Stimulated activated memory B cell treated with anti-CD40 and anti-IgM and Interleukin-4, amounts not matched to agents 10 μg/mL and 1 μg/mL and 100 μg/mL, for 72 hours (primary cell): ENCODE data around the gene STARD10.

ENCODE experiments used
- ATAC-seq: fragments of 150-1000 bp; cut with Tn5 transposase; 2 replicates; pipeline ENCODE4 v1.10.0; 2021
- H3K27ac Mint-ChIP-seq: one replicate; pipeline ENCODE4 v1.8.0; 2022; ENCODE audit warnings: mild to moderate bottlenecking, mixed read lengths
- H3K27me3 Mint-ChIP-seq: one replicate; pipeline ENCODE4 v1.8.0; 2022; ENCODE audit warnings: mixed read lengths
- H3K36me3 Mint-ChIP-seq: one replicate; pipeline ENCODE4 v1.8.0; 2022; ENCODE audit warnings: mixed read lengths
- H3K4me1 Mint-ChIP-seq: one replicate; pipeline ENCODE4 v1.8.0; 2022; ENCODE audit warnings: mixed read lengths
- H3K4me3 Mint-ChIP-seq: one replicate; pipeline ENCODE4 v1.8.0; 2022; ENCODE audit warnings: mild to moderate bottlenecking, moderate library complexity, mixed read lengths
- H3K9me3 Mint-ChIP-seq: one replicate; pipeline ENCODE4 v1.8.0; 2022; ENCODE audit warnings: mixed read lengths

Gene STARD10

GRCh38 chr11:72771507-72771906, 22.3 kb downstream of the STARD10 start:
- Mint-ChIP-seq H3K36me3 (peaks cover 13% of the 10 kb centered on the region), H3K9me3 (no peaks in the 10 kb centered on the region), H3K4me1 (peaks cover 41% of the 10 kb centered on the region), H3K27me3 (no peaks in the 10 kb centered on the region), H3K27ac (no peak overlapping the region), H3K4me3 (no peak overlapping the region)
- ATAC-seq, result no peak

GRCh38 chr11:72770799-72771198, 23.0 kb downstream of the STARD10 start:
- Mint-ChIP-seq H3K9me3 (no peaks in the 10 kb centered on the region), H3K27me3 (no peaks in the 10 kb centered on the region), H3K36me3 (peaks cover 13% of the 10 kb centered on the region), H3K4me3 (no peak overlapping the region), H3K27ac (no peak overlapping the region), H3K4me1 (peaks cover 40% of the 10 kb centered on the region)
- no peak for ATAC-seq

GRCh38 chr11:72769680-72770079, 24.2 kb downstream of the STARD10 start:
- no peak overlapping the region for H3K27ac Mint-ChIP-seq
- no peaks in the 10 kb centered on the region for H3K9me3 Mint-ChIP-seq
- H3K36me3 Mint-ChIP-seq, result peaks cover 13% of the 10 kb centered on the region
- no peak for ATAC-seq
- H3K4me1 Mint-ChIP-seq, result peaks cover 30% of the 10 kb centered on the region
- no peak overlapping the region for H3K4me3 Mint-ChIP-seq
- no peaks in the 10 kb centered on the region for H3K27me3 Mint-ChIP-seq

GRCh38 chr11:72768581-72768980, 25.3 kb downstream of the STARD10 start:
- Mint-ChIP-seq H3K27me3 (no peaks in the 10 kb centered on the region), H3K27ac (peak overlapping the region; percentile 15), H3K4me1 (peaks cover 35% of the 10 kb centered on the region), H3K36me3 (peaks cover 13% of the 10 kb centered on the region), H3K9me3 (no peaks in the 10 kb centered on the region), H3K4me3 (no peak overlapping the region)
- no peak for ATAC-seq

- Mint-ChIP-seq H3K4me1 (peaks cover 39% of the 10 kb centered on the region), H3K27ac (no peak overlapping the region), H3K27me3 (no peaks in the 10 kb centered on the region), H3K9me3 (no peaks in the 10 kb centered on the region), H3K36me3 (peaks cover 8% of the 10 kb centered on the region), H3K4me3 (no peak overlapping the region)
- ATAC-seq, result no peak
These were observed 26.4 kb downstream of the STARD10 start for GRCh38 chr11:72767203-72768062.

- H3K36me3 Mint-ChIP-seq, result peaks cover 6% of the 10 kb centered on the region
- H3K9me3 Mint-ChIP-seq, result no peaks in the 10 kb centered on the region
- H3K4me1 Mint-ChIP-seq, result peaks cover 42% of the 10 kb centered on the region
- H3K4me3 Mint-ChIP-seq, result no peak overlapping the region
- H3K27ac Mint-ChIP-seq, result no peak overlapping the region
- no peaks in the 10 kb centered on the region for H3K27me3 Mint-ChIP-seq
- ATAC-seq, result no peak
These were observed 27.5 kb downstream of the STARD10 start for GRCh38 chr11:72766152-72766902.

GRCh38 chr11:72764503-72764902, 29.3 kb downstream of the STARD10 start:
- H3K4me1 Mint-ChIP-seq, result peaks cover 36% of the 10 kb centered on the region
- no peaks in the 10 kb centered on the region for H3K9me3 Mint-ChIP-seq
- H3K27me3 Mint-ChIP-seq, result no peaks in the 10 kb centered on the region
- H3K4me3 Mint-ChIP-seq, result no peak overlapping the region
- no peaks in the 10 kb centered on the region for H3K36me3 Mint-ChIP-seq
- no peak for ATAC-seq
- H3K27ac Mint-ChIP-seq, result peak overlapping the region; percentile 60

GRCh38 chr11:72763823-72764222, 30.0 kb downstream of the STARD10 start:
- no peak for ATAC-seq
- Mint-ChIP-seq H3K9me3 (no peaks in the 10 kb centered on the region), H3K27me3 (no peaks in the 10 kb centered on the region), H3K36me3 (peaks cover 1% of the 10 kb centered on the region), H3K4me1 (peaks cover 36% of the 10 kb centered on the region), H3K27ac (peak overlapping the region; percentile 60), H3K4me3 (peak overlapping the region; percentile 12)

GRCh38 chr11:72762641-72763304, 31.1 kb downstream of the STARD10 start:
- peak overlapping the region; percentile 60 for H3K27ac Mint-ChIP-seq
- H3K36me3 Mint-ChIP-seq, result peaks cover 6% of the 10 kb centered on the region
- peaks cover 36% of the 10 kb centered on the region for H3K4me1 Mint-ChIP-seq
- no peaks in the 10 kb centered on the region for H3K9me3 Mint-ChIP-seq
- H3K27me3 Mint-ChIP-seq, result no peaks in the 10 kb centered on the region
- peak; percentile 88 for ATAC-seq
- H3K4me3 Mint-ChIP-seq, result peak overlapping the region; percentile 8

- Mint-ChIP-seq H3K4me1 (peaks cover 22% of the 10 kb centered on the region), H3K4me3 (no peak overlapping the region), H3K9me3 (no peaks in the 10 kb centered on the region), H3K27ac (no peak overlapping the region), H3K36me3 (peaks cover 16% of the 10 kb centered on the region), H3K27me3 (no peaks in the 10 kb centered on the region)
- no peak for ATAC-seq
These were observed 33.1 kb downstream of the STARD10 start for GRCh38 chr11:72760539-72761405.

- no peak for ATAC-seq
- H3K4me3 Mint-ChIP-seq, result no peak overlapping the region
- H3K9me3 Mint-ChIP-seq, result no peaks in the 10 kb centered on the region
- peaks cover 22% of the 10 kb centered on the region for H3K4me1 Mint-ChIP-seq
- H3K27me3 Mint-ChIP-seq, result no peaks in the 10 kb centered on the region
- peaks cover 16% of the 10 kb centered on the region for H3K36me3 Mint-ChIP-seq
- H3K27ac Mint-ChIP-seq, result no peak overlapping the region
These were observed 34.3 kb downstream of the STARD10 start for GRCh38 chr11:72759468-72759985.

GRCh38 chr11:72758690-72759389, 35.0 kb downstream of the STARD10 start:
- Mint-ChIP-seq H3K27ac (peak overlapping the region; percentile 23), H3K9me3 (no peaks in the 10 kb centered on the region), H3K4me1 (peaks cover 17% of the 10 kb centered on the region), H3K27me3 (no peaks in the 10 kb centered on the region), H3K36me3 (peaks cover 16% of the 10 kb centered on the region), H3K4me3 (no peak overlapping the region)
- ATAC-seq, result no peak

- H3K9me3 Mint-ChIP-seq, result no peaks in the 10 kb centered on the region
- H3K27ac Mint-ChIP-seq, result peak overlapping the region; percentile 23
- no peak overlapping the region for H3K4me3 Mint-ChIP-seq
- H3K4me1 Mint-ChIP-seq, result peaks cover 15% of the 10 kb centered on the region
- ATAC-seq, result no peak
- no peaks in the 10 kb centered on the region for H3K27me3 Mint-ChIP-seq
- peaks cover 16% of the 10 kb centered on the region for H3K36me3 Mint-ChIP-seq
These were observed 35.5 kb downstream of the STARD10 start for GRCh38 chr11:72758304-72758689.

GRCh38 chr11:72755713-72756285, 38.0 kb downstream of the STARD10 start:
- no peak for ATAC-seq
- H3K27me3 Mint-ChIP-seq, result no peaks in the 10 kb centered on the region
- peaks cover 24% of the 10 kb centered on the region for H3K4me1 Mint-ChIP-seq
- H3K36me3 Mint-ChIP-seq, result peaks cover 16% of the 10 kb centered on the region
- H3K27ac Mint-ChIP-seq, result peak overlapping the region; percentile 10
- H3K9me3 Mint-ChIP-seq, result no peaks in the 10 kb centered on the region
- no peak overlapping the region for H3K4me3 Mint-ChIP-seq
